Ovary (tissue), 9 donors: Measurements from ENCODE around the gene CEMIP. TPM values are rescaled to one million over a fixed set of nuclear protein-coding genes. Genes with fewer than 3 reads are reported as not detected.

Source experiments
- DNase-seq, 5 donors: peaks; one replicate each; pipeline ENCODE4 v3.0.0-alpha.2; 2019 to 2020
- H3K27ac ChIP-seq, 2 donors: fragments of 200-600 bp; one replicate each; pipeline versions ENCODE4 v1.5.1 to v1.8.0; 2019 to 2022
- H3K27me3 ChIP-seq: fragments of 200-600 bp; one replicate; pipeline ENCODE4 v1.8.0; 2022
- H3K36me3 ChIP-seq: fragments of 200-600 bp; sonication (generic); one replicate; pipeline ENCODE4 v1.5.1; 2019
- H3K4me1 ChIP-seq: one replicate; pipeline ENCODE4 v1.8.1; 2013; ENCODE audit warnings: mild to moderate bottlenecking, moderate library complexity; ENCODE audit not compliant: insufficient read depth
- H3K4me3 ChIP-seq: fragments of 200-600 bp; sonication (generic); one replicate; pipeline ENCODE4 v1.5.1; 2017
- H3K9me3 ChIP-seq, 2 donors: fragments of 200-600 bp in 1 of 2; sonication (generic) in 1 of 2; one replicate each; pipeline versions ENCODE4 v1.5.1 to v1.8.1; 2013 to 2019; ENCODE audit warnings: mild to moderate bottlenecking in 1 of 2, moderate library complexity in 1 of 2
- EP300 ChIP-seq: sonication (generic); formaldehyde crosslinking; IDR thresholded peaks from one replicate; pipeline ENCODE4 v1.6.1; 2017; ENCODE audit warnings: antibody characterized with exemption
- POLR2A ChIP-seq: fragments of 450-650 bp; IDR thresholded peaks from one replicate; pipeline ENCODE4 v1.6.1; 2017; ENCODE audit warnings: antibody characterized with exemption, mild to moderate bottlenecking, moderate library complexity
- WGBS, 3 donors: extraction: QIAGEN DNeasy Blood & Tissue Kit in 1 of 3; methylation state at CpG; one replicate each; pipeline versions ENCODE4 v1.1.5 to v1.1.7; 2013 to 2017; 5-methylcytosine and 5-hydroxymethylcytosine counted together
- intact Hi-C, 4 donors: fragments of 100-400 bp; cut with DNase I; formaldehyde crosslinking; loops; one replicate each; pipeline versions ENCODE4 v1.11.0 to v1.15.1; 2022 to 2023
- polyA plus RNA-seq, 2 donors: library from polyadenylated mRNA; stranded (reverse); fragments of 200-250 nt in 1 of 2; fragments of 350-450 nt in 1 of 2; fragmentation: Illumina TruSeq in 1 of 2; extraction: RNeasy Lipid Tissue Mini Kit (QIAGEN cat#74804) in 1 of 2; gene quantifications; one replicate each; pipeline ENCODE4 v1.2.3, GENCODE V29; 2013 to 2014
- total RNA-seq, 7 donors: library from RNA; depleted of rRNA in 2 of 7; stranded (reverse); fragments of >200 nt in 2 of 7; fragmentation: NEBNext Ultra II Directional in 3 of 7; extraction: Animal tissue kit (Norgen Biotek cat#: 25700) in 3 of 7; gene quantifications; one replicate each; pipeline versions ENCODE4 v1.1.0 to v1.2.4, GENCODE V29; 2016 to 2023
- TF ChIP-seq, protein P1 (sequence below), 3 donors: fragments of 450-650 bp in 2 of 3; fragments of 200-600 bp in 1 of 3; IDR thresholded peaks; one replicate each; pipeline versions ENCODE4 v1.5.1 to v1.8.0; 2016 to 2022; ENCODE audit warnings: antibody characterized with exemption in 3 of 3, mild to moderate bottlenecking in 1 of 3
- donor health status: DM: no; HTN: no; CAD: no; lungs with moderate emphysema.
- donor health status: DM: no; HTN: no; CAD: no.
- donor health status: Bipolar disorder and iron deficiency.
- donor health status: DM: yes; HTN: yes; CAD: no.
- donor health status: DM: no; HTN: no; CAD: no.
- donor health status: DM: yes; HTN: yes; CAD: no.

Gene CEMIP
- total and polyA plus RNA-seq, 9 donors = 2.2 to 12.3 (median 4.7) TPM

DNA sequence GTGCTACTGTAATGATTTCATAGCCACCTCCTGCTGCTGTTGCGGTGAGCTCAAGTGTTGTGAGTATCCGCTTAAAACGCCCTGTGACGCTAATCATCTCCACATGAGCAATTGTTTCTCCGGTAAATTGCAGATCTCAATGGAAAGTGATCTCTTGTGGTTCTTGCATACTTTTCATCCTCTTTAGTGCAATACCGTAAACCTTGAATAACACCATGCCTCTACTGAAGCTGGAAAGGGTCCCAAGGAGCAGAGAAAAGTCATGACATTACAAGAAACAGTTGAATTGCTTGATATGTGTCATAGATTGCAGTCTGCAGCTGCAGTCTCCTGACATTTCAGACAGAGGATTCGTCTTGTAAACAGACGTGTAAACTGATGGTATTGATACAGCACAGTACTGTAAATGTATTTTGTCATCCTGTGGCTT lies 6.0 kb upstream of the CEMIP start:
- 79 to 87% (median 82%) methylated on average over 8 of the region's 8 CpGs for WGBS, 3 donors
- H3K36me3 ChIP-seq = no peaks in the 10 kb centered on the region
- H3K27me3 ChIP-seq = no peaks in the 10 kb centered on the region
- H3K9me3 ChIP-seq = no peaks in the 10 kb centered on the region
- no peak overlapping the region for H3K4me3 ChIP-seq
- no peak overlapping the region for H3K27ac ChIP-seq
- intact Hi-C loops = loop anchor here in 2 of 4 donors (10.0 kb wide), 3 partner anchors 208 to 492 kb away; no protein-coding TSS in a partner anchor
- DNase-seq = no peak
- no peak for TF ChIP-seq EP300
- TF ChIP-seq, protein P1, sequence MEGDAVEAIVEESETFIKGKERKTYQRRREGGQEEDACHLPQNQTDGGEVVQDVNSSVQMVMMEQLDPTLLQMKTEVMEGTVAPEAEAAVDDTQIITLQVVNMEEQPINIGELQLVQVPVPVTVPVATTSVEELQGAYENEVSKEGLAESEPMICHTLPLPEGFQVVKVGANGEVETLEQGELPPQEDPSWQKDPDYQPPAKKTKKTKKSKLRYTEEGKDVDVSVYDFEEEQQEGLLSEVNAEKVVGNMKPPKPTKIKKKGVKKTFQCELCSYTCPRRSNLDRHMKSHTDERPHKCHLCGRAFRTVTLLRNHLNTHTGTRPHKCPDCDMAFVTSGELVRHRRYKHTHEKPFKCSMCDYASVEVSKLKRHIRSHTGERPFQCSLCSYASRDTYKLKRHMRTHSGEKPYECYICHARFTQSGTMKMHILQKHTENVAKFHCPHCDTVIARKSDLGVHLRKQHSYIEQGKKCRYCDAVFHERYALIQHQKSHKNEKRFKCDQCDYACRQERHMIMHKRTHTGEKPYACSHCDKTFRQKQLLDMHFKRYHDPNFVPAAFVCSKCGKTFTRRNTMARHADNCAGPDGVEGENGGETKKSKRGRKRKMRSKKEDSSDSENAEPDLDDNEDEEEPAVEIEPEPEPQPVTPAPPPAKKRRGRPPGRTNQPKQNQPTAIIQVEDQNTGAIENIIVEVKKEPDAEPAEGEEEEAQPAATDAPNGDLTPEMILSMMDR (IDR thresholded peaks at IDR 0.05) = no peak
- no peak for TF ChIP-seq POLR2A
- H3K4me1 ChIP-seq = peaks cover 3% of the 10 kb centered on the region

DNA sequence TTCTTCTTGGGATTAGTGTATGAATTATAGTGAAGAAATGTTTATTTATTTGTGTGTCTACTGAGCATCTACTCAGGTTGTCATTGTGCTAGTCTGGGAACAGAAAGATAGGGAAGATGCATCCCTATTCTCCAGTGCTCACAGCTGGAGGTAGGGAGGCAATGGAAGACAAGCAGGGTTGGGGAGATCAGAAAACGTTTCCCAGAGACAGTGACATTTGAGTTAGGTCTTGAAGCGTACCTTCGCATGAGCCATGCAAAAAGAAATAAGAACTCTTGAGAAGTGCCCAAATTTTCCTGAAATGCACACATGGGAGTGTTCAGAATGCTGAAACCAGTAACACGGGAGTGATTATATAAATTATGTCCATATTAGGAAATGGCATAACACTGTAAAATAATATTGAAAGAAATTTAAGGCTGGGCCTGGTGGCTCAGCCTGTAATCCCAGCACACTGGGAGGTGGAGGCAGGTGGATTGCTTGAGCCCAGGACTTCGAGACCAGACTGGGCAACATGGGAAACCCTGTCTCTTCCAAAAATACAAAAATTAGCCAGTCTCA lies 5.3 kb upstream of the CEMIP start:
- intact Hi-C loops = loop anchor here in 2 of 4 donors (10.0 kb wide), 3 partner anchors 209 to 491 kb away; no protein-coding TSS in a partner anchor
- WGBS, 3 donors = 63 to 71% (median 68%) methylated on average over 5 of the region's 5 CpGs
- no peak overlapping the region for H3K27ac ChIP-seq
- H3K27me3 ChIP-seq = no peaks in the 10 kb centered on the region
- no peak for DNase-seq
- H3K36me3 ChIP-seq = no peaks in the 10 kb centered on the region
- no peak overlapping the region for H3K4me3 ChIP-seq
- no peaks in the 10 kb centered on the region for H3K9me3 ChIP-seq
- peaks cover 5% of the 10 kb centered on the region for H3K4me1 ChIP-seq
- TF ChIP-seq, protein P1 (IDR thresholded peaks at IDR 0.05) = no peak
- TF ChIP-seq POLR2A (no peak), EP300 (no peak)

DNA sequence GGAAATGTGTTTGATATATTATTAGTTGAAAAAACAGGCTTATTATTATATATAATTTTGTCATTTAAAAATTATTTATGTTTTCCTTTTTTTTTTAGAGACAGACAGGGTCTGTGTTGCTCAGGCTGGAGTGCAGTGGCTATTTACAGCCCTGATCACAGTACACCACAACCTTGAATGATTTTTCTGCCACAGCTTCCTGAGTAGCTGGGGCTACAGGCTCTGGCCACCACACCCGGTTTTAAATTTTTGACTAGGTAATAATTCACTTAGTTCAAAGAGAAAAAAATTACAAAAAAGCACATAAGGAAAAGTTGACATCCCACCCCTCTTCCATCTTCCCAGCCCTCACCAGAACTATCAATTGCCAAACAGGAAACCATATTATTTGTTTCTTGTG lies 4.7 kb upstream of the CEMIP start:
- Histone ChIP-seq H3K36me3 (no peaks in the 10 kb centered on the region), H3K27ac (no peak overlapping the region), H3K4me3 (no peak overlapping the region), H3K27me3 (no peaks in the 10 kb centered on the region), H3K9me3 (no peaks in the 10 kb centered on the region), H3K4me1 (peaks cover 5% of the 10 kb centered on the region)
- WGBS, 3 donors = 41 to 68% (median 46%) methylated on average over 1 of the region's 1 CpG
- no peak for DNase-seq
- intact Hi-C loops = loop anchor here in 2 of 4 donors (10.0 kb wide), 3 partner anchors 210 to 490 kb away; no protein-coding TSS in a partner anchor
- TF ChIP-seq POLR2A = no peak
- TF ChIP-seq, protein P1 (IDR thresholded peaks at IDR 0.05) = no peak
- no peak for TF ChIP-seq EP300

DNA sequence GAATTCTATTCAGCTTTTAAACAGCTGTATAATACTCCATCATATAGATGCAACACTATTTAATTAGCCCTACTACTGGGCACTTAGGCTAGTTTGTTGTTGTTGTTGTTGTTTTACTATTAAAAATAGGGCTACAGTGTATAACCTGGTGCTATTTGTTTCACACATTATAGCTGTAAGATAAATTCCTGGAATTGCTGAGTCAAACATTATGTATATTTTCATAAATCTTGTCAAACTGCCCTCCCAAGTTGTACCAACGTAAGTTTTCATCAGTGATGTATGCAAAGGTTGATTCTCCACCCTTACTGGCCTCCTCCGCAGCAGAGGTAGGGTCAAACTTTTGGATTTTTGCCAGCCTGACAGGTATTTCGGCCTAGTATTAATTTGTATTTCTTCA lies 3.8 kb upstream of the CEMIP start:
- DNase-seq = no peak
- WGBS, 3 donors = 96 to 98% (median 98%) methylated on average over 3 of the region's 3 CpGs
- no peaks in the 10 kb centered on the region for H3K27me3 ChIP-seq
- H3K27ac ChIP-seq = no peak overlapping the region
- H3K4me3 ChIP-seq = no peak overlapping the region
- H3K9me3 ChIP-seq = no peaks in the 10 kb centered on the region
- H3K36me3 ChIP-seq = no peaks in the 10 kb centered on the region
- TF ChIP-seq, protein P1 (IDR thresholded peaks at IDR 0.05) = no peak
- TF ChIP-seq EP300 = no peak
- no peak for TF ChIP-seq POLR2A
- intact Hi-C loops = loop anchor here (5.0 to 10.0 kb wide), 6 partner anchors 192 to 489 kb away; no protein-coding TSS in a partner anchor
- peaks cover 11% of the 10 kb centered on the region for H3K4me1 ChIP-seq
